HepG2 (cell line): ENCODE data around the gene MBNL3. TPM values are rescaled to one million over a fixed set of nuclear protein-coding genes. Genes with fewer than 3 reads are reported as not detected.

Experiments
- AKAP8 ChIP-seq: sonication (generic); formaldehyde crosslinking; IDR thresholded peaks from 2 replicates; pipeline ENCODE4 v1.5.1; 2020; ENCODE audit warnings: mild to moderate bottlenecking, missing genetic modification reagents
- ARID2 ChIP-seq: sonication (generic); formaldehyde crosslinking; IDR thresholded peaks from 2 replicates; pipeline ENCODE4 v1.8.1; 2022; ENCODE audit warnings: mild to moderate bottlenecking, missing genetic modification reagents, borderline replicate concordance
- BRCA1 ChIP-seq: sonication (generic); formaldehyde crosslinking; IDR thresholded peaks from 2 replicates; pipeline ENCODE4 v1.4.0; 2020; ENCODE audit warnings: missing genetic modification reagents
- CENPBD1 ChIP-seq: sonication (generic); formaldehyde crosslinking; IDR thresholded peaks from 2 replicates; pipeline ENCODE4 v1.8.0; 2022; ENCODE audit warnings: missing genetic modification reagents, low read depth, mild to moderate bottlenecking, borderline replicate concordance
- DRAP1 ChIP-seq: IDR thresholded peaks from 2 replicates; pipeline ENCODE4 v1.6.1; 2016; ENCODE audit warnings: missing genetic modification reagents, missing compliant biosample characterization
- ERF ChIP-seq: IDR thresholded peaks from 2 replicates; pipeline ENCODE4 v1.6.1; 2018; ENCODE audit warnings: missing biosample characterization, missing genetic modification reagents
- IKZF5 ChIP-seq: IDR thresholded peaks from 2 replicates; pipeline ENCODE4 v1.6.1; 2018; ENCODE audit warnings: missing genetic modification reagents, mild to moderate bottlenecking, missing compliant biosample characterization
- KLF6 ChIP-seq: IDR thresholded peaks from 2 replicates; pipeline ENCODE4 v1.8.0; 2016; ENCODE audit warnings: missing biosample characterization, missing genetic modification reagents
- MBD4 ChIP-seq: IDR thresholded peaks from 2 replicates; pipeline ENCODE4 v1.6.1; 2012; ENCODE audit warnings: low read length, inconsistent platforms, borderline replicate concordance
- MED1 ChIP-seq: sonication (generic); formaldehyde crosslinking; IDR thresholded peaks from 2 replicates; pipeline ENCODE4 v1.4.0; 2020; ENCODE audit warnings: missing genetic modification reagents
- POLR2G ChIP-seq: fragments of 200-400 bp; formaldehyde crosslinking; IDR thresholded peaks from 2 replicates; pipeline ENCODE4 v1.6.1; 2018; ENCODE audit warnings: mild to moderate bottlenecking, low read depth, low read length, moderate library complexity
- PRDM15 ChIP-seq: sonication (generic); formaldehyde crosslinking; IDR thresholded peaks from 2 replicates; pipeline ENCODE4 v1.4.0; 2020; ENCODE audit warnings: missing genetic modification reagents
- PRPF4 ChIP-seq: fragments of 200-400 bp; formaldehyde crosslinking; IDR thresholded peaks from 2 replicates; pipeline ENCODE4 v1.6.1; 2016; ENCODE audit warnings: low read length, low read depth; ENCODE audit not compliant: poor library complexity, severe bottlenecking
- REST ChIP-seq, 2 experiments: IDR thresholded peaks; 2 replicates each; pipeline ENCODE4 v1.6.1; 2011 to 2012; ENCODE audit warnings: low read length in 2 of 2, borderline replicate concordance in 1 of 2, low read depth in 1 of 2, mild to moderate bottlenecking in 1 of 2, moderate library complexity in 1 of 2
- STAG1 ChIP-seq: sonication (generic); formaldehyde crosslinking; IDR thresholded peaks from 2 replicates; pipeline ENCODE4 v1.4.0; 2020; ENCODE audit warnings: missing genetic modification reagents
- U2AF1 ChIP-seq: fragments of 200-400 bp; formaldehyde crosslinking; optimal IDR thresholded peaks from 2 replicates; pipeline ENCODE3; 2017; ENCODE audit warnings: mild to moderate bottlenecking, low read depth, low read length
- ZC3H4 ChIP-seq: sonication (generic); formaldehyde crosslinking; IDR thresholded peaks from 2 replicates; pipeline ENCODE4 v1.4.0; 2020; ENCODE audit warnings: missing genetic modification reagents, borderline replicate concordance
- ZFY ChIP-seq: sonication (generic); formaldehyde crosslinking; IDR thresholded peaks from 2 replicates; pipeline ENCODE4 v1.4.0; 2020; ENCODE audit warnings: missing genetic modification reagents
- ZNF468 ChIP-seq: sonication (generic); formaldehyde crosslinking; IDR thresholded peaks from 2 replicates; pipeline ENCODE4 v1.8.0; 2022; ENCODE audit warnings: mild to moderate bottlenecking, moderate library complexity, missing genetic modification reagents
- ZNF678 ChIP-seq: sonication (generic); formaldehyde crosslinking; IDR thresholded peaks from 2 replicates; pipeline ENCODE4 v1.4.0; 2020; ENCODE audit warnings: mild to moderate bottlenecking, missing genetic modification reagents
- polyA plus RNA-seq, 8 experiments: library from polyadenylated mRNA; depleted of rRNA in 3 of 8; stranded (reverse) in 7 of 8; unstranded in 1 of 8; fragments of >200 nt; fragmentation: Illumina TruSeq in 4 of 8; extraction: Trizol in 4 of 8; gene quantifications; 2 replicates each; pipeline versions ENCODE4 v1.2.1 to v1.2.3, GENCODE V29; 2011 to 2016; ENCODE audit warnings: low read depth in 4 of 8, missing spikeins in 1 of 8, mixed read lengths in 1 of 8; ENCODE audit not compliant: insufficient read depth in 1 of 8
- total RNA-seq, 5 experiments: library from RNA; depleted of rRNA; stranded (reverse); fragments of >200 nt; fragmentation: Illumina TruSeq; extraction: Trizol; gene quantifications; 2 replicates each; pipeline ENCODE4 v1.2.3, GENCODE V29; 2016; ENCODE audit warnings: low read depth in 1 of 5

Gene MBNL3
- total and polyA plus RNA-seq, 2 of the 13 experiments (the other 11 are each of a cell fraction or from before 2014, with no cell fraction given), result 155 to 257 TPM

- 0 out of 2 replicates have a peak, but pooled peaks have one; percentile 2 for TF ChIP-seq STAG1
- TF ChIP-seq PRDM15 (CRISPR knock-in tag), result no peak
- no peak for TF ChIP-seq ERF (CRISPR knock-in tag)
- TF ChIP-seq ZNF468 (CRISPR knock-in tag), result no peak
- no peak for TF ChIP-seq ZNF678 (CRISPR knock-in tag)
- peak; percentile 65; the same call in 1 of the 2 replicates for TF ChIP-seq POLR2G
- TF ChIP-seq AKAP8 (CRISPR knock-in tag), result no peak; the same call in 1 of the 2 replicates
- TF ChIP-seq DRAP1, result no peak
- no peak for TF ChIP-seq IKZF5 (CRISPR knock-in tag)
- TF ChIP-seq BRCA1 (CRISPR knock-in tag), result no peak
- peak; percentile 52; the same call in 1 of the 2 replicates for TF ChIP-seq ZFY
- TF ChIP-seq MBD4, result no peak
- no peak for TF ChIP-seq REST (IDR thresholded peaks at IDR 0.05; ENCODE audit: borderline replicate concordance in 1 of 2, low read depth in 1 of 2, low read length in 2 of 2)
- peak; percentile 70 for TF ChIP-seq ZC3H4
- no peak for TF ChIP-seq PRPF4
- TF ChIP-seq CENPBD1 (CRISPR knock-in tag), result no peak
- TF ChIP-seq MED1 (CRISPR knock-in tag), result 0 out of 2 replicates have a peak, but pooled peaks have one; percentile 3
- TF ChIP-seq KLF6, result no peak
- TF ChIP-seq ARID2 (CRISPR knock-in tag), result no peak
- no peak for TF ChIP-seq U2AF1
Observed at GRCh38 chrX:132488819-132489577, at the start of gene MBNL3 (continued).
